ENCODE results near the gene LSAMP. TPM values are rescaled to one million over a fixed set of nuclear protein-coding genes. Genes with fewer than 3 reads are reported as not detected.

Gene LSAMP
- total RNA-seq, 1 donor from 2014 or later: 19.9 TPM

GRCh38 chr3:116384717-116385116, 60.6 kb downstream of the LSAMP start:
- intact Hi-C loops (cut with micrococcal nuclease): no loop called here
- no peak for ATAC-seq

GRCh38 chr3:116378077-116378476, 67.2 kb downstream of the LSAMP start:
- intact Hi-C loops (cut with micrococcal nuclease): no loop called here
- DNase-seq (no peak), ATAC-seq (no peak)

More at GRCh38 chr3:116384717-116385116, 60.6 kb downstream of the LSAMP start:
- no peak for DNase-seq

DNA sequence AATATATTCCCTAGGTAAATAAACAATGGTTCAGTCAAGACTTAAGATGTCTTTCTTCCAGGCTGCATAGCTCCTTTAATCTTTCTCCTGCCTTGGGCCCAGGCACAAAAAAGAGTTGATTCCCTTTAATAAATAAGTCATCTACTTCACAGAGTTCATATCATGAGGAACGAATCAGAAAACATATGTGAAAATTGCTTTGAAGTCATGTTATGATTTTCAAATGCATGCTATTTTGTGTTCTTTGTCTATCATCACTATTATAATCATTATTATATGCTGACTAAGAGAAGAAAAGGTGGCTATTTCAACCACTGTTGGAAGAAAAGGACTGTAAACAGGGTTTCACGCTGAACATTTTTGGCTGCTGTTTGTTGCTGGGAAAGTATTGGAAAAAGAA, 70.4 kb downstream of the LSAMP start:
- intact Hi-C loops (cut with micrococcal nuclease): no loop called here
- DNase-seq (no peak), ATAC-seq (no peak)

DNA sequence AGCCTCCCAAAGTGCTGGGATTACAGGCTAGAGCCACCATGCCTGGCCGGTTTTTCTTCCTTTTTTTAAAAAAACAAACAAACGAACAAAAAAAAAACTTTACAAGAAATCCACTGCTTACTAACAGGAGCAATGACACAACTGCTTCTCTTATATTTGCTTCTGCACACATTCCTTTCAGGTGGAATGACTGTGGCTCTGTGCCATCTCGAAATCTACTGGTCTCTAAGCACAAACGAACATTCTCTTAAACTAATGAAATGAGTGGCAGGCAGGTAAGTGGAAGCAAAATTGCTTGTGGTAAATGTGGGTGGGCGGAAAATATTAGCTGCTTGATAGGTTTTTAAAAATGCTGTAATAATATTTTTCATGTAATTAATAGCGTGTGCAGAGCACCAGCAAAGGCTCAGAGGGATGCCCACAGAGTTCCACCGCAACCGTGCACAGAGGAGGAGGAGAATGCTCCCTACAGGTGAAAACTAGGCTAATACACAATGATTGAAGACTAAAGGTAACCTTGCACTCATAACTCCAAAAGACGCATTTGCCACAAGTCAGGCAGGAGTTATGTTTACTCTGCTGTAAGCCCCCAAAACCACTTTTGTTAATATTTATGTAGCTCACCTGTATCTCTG, 77.4 kb downstream of the LSAMP start:
- intact Hi-C loops (cut with micrococcal nuclease): no loop called here
- ATAC-seq (no peak), DNase-seq (no peak)

- intact Hi-C loops (cut with micrococcal nuclease): no loop called here
- ATAC-seq (no peak), DNase-seq (no peak)
Observed at GRCh38 chr3:116356056-116356455, 89.2 kb downstream of the LSAMP start.

DNA sequence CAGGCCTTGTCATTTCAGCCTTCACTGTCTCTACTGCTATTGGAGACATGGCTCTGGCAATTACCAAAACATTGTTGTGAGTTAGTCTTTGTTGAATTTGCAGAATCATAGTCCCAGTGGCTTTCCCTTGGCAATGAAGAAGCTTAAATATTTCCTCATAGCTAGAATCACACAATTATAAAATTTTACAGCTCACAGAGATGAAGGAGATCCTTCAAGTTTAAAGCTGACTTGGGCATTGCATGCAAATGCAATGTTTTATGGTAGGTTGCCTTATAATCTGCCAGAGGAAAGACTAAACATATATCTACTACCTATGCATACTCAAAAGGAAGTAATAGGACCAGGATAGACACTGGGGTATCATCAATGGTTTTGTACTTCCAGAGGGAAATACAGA, 90.9 kb downstream of the LSAMP start:
- no peak for DNase-seq
- ATAC-seq: no peak
- intact Hi-C loops (cut with micrococcal nuclease): no loop called here

GRCh38 chr3:116350119-116350733, 95.1 kb downstream of the LSAMP start:
- no peak for DNase-seq
- intact Hi-C loops (cut with micrococcal nuclease): no loop called here
- ATAC-seq: no peak

DNA sequence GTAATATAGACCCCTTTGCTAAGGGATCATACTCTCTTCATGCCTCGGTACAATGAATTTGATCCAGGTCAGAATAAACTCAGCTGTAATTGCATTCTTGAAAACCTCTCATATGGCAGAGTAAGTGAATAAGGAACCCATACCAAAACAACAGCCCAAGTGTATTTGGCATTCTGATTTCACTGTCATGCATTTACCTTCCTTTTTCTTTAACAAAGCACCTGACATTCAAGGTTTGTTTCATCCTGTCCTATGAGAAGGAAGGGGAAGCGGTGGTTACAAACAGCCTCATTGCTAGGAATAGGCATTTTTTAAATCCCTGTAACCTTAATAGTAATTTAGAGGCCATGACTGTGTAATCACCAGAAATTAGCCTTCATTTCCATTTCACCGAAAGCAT, 97.1 kb downstream of the LSAMP start:
- no peak for ATAC-seq
- intact Hi-C loops (cut with micrococcal nuclease): no loop called here

GRCh38 chr3:116342499-116342898, 102.8 kb downstream of the LSAMP start:
- intact Hi-C loops (cut with micrococcal nuclease): no loop called here
- DNase-seq (no peak), ATAC-seq (no peak)

More for the DNA sequence above, 97.1 kb downstream of the LSAMP start:
- no peak for DNase-seq

GRCh38 chr3:116341899-116342298, 103.4 kb downstream of the LSAMP start:
- DNase-seq: no peak
- intact Hi-C loops (cut with micrococcal nuclease): no loop called here
- ATAC-seq: no peak

DNA sequence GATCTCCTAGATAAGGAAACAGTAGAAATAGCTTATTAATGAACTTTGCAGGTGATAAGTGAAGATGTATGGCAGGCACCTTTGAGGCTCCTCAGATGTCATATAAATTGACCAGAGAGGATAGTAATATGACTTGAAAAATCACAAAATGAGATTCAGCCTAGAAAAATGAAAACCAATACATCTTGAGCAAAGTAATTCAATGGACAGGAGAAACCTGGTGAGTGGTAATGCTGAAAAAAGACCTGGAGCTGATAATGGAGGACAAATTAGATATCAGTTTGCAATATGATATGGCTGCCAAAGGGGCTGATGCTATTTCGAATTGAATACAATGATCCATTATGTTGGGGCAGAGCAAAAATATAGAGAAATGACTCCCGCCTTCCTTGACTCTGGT, 103.9 kb downstream of the LSAMP start:
- ATAC-seq (no peak), DNase-seq (no peak)
- intact Hi-C loops (cut with micrococcal nuclease): no loop called here

DNA sequence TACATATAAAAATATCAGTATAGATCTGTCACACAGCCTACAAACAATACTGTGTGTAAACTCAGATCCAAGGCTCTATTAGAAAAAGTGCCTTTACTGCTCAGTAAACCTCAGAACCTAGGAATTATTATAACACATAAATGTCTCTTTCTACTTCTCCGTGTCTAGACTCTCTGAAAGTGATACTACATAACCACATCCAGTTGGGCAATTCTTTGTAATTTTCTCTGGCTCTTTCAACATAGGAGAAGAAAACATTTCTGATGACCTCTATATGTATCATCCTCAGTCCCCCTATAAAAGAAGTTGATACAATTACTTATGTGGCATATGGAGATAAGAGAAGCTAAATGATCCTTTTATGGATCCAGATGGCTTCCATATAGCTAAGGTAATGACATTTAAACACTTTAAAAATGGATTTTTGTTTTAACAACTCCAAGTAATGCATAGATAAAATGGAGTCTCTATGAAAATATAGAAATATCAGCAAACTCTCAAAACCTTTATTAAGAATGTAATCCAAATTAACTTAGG, 104.5 kb downstream of the LSAMP start:
- intact Hi-C loops (cut with micrococcal nuclease): no loop called here
- no peak for ATAC-seq
- DNase-seq: no peak

DNA sequence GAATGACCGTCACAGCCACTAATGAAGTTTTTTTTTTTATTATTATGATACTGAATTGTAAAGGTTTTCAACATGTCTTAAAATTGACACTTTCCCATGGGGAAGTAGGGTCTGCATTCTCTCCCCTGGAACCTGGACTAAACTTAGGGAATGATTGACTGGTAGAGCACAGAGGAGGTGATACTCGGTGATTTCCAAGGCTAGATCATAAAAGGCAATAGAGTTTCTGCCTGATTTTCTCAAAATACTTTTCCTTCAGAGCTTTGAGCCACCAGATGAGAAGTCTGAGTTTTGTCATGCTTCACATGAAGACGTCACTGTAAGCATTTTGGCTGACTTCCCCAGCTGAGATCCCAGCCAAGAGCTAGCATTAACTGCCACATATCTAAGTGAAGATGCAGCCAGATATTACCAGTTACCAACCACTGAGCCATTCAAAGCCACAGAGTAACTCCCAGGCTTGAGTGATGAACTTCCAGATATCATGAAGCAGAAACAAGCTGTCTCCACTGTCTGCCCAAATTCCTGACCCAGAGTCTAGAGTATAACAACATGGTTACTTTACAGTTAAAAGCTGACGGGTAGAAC, 105.8 kb downstream of the LSAMP start:
- DNase-seq (peak; percentile 39), ATAC-seq (peak; percentile 53)
- intact Hi-C loops (cut with micrococcal nuclease): no loop called here

- DNase-seq (no peak), ATAC-seq (no peak)
- intact Hi-C loops (cut with micrococcal nuclease): no loop called here
Observed at GRCh38 chr3:116338713-116339112, 106.6 kb downstream of the LSAMP start.

- ATAC-seq (no peak), DNase-seq (no peak)
- intact Hi-C loops (cut with micrococcal nuclease): no loop called here
Observed at GRCh38 chr3:116337229-116337628, 108.1 kb downstream of the LSAMP start.

GRCh38 chr3:116331380-116331779, 113.9 kb downstream of the LSAMP start:
- intact Hi-C loops (cut with micrococcal nuclease): no loop called here
- no peak for DNase-seq
- no peak for ATAC-seq

DNA sequence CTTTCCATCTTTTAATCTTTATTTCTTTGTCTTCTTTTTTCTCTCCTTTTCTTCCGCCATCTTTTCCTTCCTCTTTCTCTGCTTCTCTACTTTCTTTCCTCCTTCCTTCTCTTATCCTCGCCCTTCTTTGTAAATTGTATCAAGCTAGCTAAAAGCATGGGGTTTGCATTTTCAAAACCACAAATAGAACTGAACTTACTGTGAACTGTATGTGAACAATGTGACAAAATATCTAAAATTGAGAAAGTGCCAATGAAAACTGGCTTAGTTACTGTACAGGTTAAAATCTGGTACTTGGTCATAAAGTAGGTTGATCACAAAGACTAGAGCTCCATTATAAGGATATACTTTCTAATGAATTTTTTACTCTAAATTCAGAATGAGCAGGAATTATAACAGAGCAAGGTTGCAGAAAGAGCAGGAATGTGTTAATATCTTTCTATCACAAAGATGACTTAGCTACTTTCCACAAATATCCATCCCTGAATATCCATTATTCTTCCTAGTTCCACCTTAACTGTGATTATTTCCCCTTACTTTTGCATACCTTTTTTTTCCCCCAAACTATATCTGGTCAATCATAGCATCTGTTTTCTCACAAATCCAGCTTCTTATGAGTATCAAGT, 122.4 kb downstream of the LSAMP start:
- ATAC-seq: no peak
- intact Hi-C loops (cut with micrococcal nuclease): no loop called here
- no peak for DNase-seq

DNA sequence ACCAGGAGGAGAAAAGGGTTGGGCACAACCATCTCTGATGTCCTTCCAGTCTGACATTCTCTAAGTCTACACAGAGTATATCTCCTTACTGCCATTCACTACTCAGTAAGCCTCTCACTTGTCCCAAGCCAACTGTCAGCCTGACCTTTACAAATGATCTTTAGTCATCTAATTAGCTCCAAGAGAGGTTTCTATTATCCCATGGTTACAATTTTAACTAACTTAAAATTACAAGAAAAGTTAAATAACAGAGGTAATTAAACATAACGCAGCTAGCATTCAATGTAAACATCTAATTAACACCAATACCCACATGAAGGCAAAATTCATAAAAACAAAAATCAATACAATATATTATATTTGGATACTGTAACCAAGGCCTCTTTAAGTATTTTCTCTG, 126.9 kb downstream of the LSAMP start:
- no peak for DNase-seq
- ATAC-seq: no peak
- intact Hi-C loops (cut with micrococcal nuclease): no loop called here

GRCh38 chr3:116316771-116317170, 128.5 kb downstream of the LSAMP start:
- DNase-seq: no peak
- intact Hi-C loops (cut with micrococcal nuclease): no loop called here
- ATAC-seq: no peak

- no peak for ATAC-seq
- intact Hi-C loops (cut with micrococcal nuclease): no loop called here
Observed at GRCh38 chr3:116314476-116314875, 130.8 kb downstream of the LSAMP start.

More at GRCh38 chr3:116314476-116314875, 130.8 kb downstream of the LSAMP start:
- DNase-seq: no peak

Measured in left ventricle myocardium superior (tissue), 1 donor.